Right lung (tissue), 5 donors: ENCODE results near the gene PNPO. TPM values are rescaled to one million over a fixed set of nuclear protein-coding genes. Genes with fewer than 3 reads are reported as not detected.
"Not testable (repeated sequence)": the region's sequence is repeated elsewhere in the genome, so short reads cannot be mapped to it uniquely, and the experiment has no call there.

Experiments used
- DNase-seq, 2 donors: peaks; one replicate each; pipeline ENCODE4 v3.0.0-alpha.2; 2013
- polyA plus RNA-seq, 5 donors: library from polyadenylated mRNA; unstranded; fragments of 120-200 nt; gene quantifications; one replicate each; pipeline versions ENCODE4 v1.2.1 to v1.2.3, GENCODE V29; 2013; ENCODE audit warnings: inconsistent platforms in 1 of 5, low replicate concordance in 1 of 5; ENCODE audit not compliant: insufficient read length in 5 of 5, insufficient read depth in 1 of 5

The PNPO gene
- polyA plus RNA-seq, 5 donors: 9.2 to 13.3 (median 11.2) TPM

DNA sequence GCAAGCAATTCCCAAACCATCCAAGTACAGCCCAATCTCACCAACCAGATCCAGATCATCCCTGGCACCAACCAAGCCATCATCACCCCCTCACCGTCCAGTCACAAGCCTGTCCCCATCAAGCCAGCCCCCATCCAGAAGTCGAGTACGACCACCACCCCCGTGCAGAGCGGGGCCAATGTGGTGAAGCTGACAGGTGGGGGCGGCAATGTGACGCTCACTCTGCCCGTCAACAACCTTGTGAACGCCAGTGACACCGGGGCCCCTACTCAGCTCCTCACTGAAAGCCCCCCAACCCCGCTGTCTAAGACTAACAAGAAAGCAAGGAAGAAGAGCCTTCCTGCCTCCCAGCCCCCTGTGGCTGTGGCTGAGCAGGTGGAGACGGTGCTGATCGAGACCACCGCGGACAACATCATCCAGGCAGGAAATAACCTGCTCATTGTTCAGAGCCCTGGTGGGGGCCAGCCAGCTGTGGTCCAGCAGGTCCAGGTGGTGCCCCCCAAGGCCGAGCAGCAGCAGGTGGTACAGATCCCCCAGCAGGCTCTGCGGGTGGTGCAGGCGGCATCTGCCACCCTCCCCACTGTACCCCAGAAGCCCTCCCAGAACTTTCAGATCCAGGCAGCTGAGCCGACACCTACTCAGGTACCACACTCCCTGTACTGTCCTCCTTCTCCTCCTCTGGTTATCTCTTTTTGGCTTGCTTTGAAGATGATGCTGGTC lies 24.7 kb upstream of the PNPO start:
- no peak for DNase-seq

DNA sequence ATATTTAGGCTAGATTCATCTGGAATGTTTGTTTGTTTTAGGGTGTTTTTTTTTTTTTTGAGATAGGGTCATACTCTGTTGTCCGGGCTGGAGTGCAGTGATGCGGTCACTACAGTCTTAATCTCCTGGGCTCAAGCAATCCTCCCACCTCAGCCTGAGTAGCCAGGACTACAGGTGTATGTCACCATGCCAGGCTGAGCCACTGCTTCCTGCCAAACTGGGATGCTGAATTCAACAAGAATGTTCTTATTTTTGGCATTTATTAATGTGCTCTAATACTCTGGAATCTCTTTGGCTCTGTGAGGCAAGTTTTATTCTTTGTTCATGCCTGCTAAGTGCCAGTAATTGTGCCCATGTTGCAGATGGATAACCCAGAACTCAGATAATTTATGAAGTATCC lies 23.8 kb upstream of the PNPO start:
- no peak for DNase-seq

- no peak for DNase-seq
These were observed 23.4 kb upstream of the PNPO start for GRCh38 chr17:47918006-47918405.

DNA sequence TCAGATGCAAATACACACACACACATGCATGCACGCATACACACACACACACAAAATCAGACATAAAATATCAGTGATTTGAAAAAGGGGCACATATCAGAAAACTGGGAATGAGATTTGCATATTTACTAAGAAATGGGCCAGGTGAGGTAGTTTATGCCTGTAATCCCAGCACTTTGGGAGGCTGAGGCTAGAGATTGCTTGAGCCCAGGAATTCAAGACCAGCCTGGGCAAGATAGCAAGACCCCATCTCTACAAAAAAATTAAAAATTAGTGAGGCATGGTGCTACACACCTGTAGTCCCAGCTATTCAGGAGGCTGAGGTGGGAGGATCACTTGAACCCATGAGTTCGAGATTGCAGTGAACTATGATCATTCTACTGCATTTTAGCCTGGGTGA lies 22.4 kb upstream of the PNPO start:
- DNase-seq: no peak

GRCh38 chr17:47919889-47920288 lies 21.5 kb upstream of the PNPO start:
- not testable (repeated sequence) for DNase-seq

DNA sequence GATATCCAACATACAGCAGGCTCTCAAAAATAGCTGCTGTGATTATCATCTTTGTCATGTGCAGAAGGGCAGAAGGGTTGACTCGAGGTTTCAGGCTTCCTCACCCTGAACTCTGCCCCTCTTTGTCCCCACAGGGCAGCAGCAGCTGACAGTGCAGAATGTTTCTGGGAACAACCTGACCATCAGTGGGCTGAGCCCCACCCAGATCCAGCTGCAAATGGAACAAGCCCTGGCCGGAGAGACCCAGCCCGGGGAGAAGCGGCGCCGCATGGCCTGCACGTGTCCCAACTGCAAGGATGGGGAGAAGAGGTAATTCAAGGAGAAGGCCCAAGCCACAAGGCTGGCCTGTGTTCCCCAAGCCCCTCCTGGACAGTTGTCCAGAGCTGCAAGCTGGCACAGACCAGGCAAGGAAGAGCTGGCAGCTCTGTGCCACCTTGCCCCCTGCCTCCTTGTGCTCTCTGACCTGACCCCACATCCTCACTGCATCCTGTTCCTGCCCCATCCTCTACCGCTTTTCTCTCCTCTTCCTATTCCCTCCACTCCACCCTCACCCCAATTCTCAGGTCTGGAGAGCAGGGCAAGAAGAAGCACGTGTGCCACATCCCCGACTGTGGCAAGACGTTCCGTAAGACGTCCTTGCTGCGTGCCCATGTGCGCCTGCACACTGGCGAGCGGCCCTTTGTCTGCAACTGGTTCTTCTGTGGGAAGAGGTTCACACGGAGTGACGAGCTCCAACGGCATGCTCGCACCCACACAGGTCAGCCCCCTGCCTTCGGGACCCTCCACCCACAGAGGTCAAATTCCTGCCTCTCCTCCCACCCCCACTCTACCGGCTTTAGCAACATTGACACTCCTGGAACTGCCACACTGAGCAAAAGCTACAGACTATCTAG lies 16.3 kb upstream of the PNPO start:
- DNase-seq: no peak

- DNase-seq: no peak
These were observed 15.7 kb upstream of the PNPO start for GRCh38 chr17:47925678-47925988.

DNA sequence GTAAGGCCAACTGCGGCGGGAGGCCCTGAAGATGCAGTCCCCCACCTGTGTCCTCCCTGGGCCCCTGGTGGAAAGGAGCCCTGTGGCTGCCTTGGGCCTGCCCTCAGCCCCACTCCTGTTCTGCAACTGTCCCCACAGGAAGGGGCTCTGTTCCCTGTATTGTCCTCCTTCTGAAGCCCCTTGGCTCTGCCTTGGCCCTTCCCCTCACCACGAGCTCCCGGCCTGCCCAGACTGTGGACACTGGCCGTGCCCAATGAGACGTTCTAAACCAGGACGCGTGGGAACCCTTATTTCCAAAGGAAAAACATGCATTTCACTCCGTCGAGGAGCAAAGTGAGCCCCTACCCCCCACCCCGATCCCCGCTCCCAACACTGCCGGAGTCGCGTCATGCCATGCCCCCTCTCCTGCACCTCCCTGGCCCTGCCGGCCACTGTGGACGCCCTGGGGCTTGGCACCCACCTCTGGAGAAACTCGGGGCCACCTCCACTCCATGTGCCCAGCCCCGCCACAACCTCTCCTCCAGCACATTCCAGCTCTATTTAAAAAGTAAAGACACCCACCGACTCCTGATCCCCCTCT lies 13.5 kb upstream of the PNPO start:
- no peak for DNase-seq

GRCh38 chr17:47928415-47928814 lies 13.0 kb upstream of the PNPO start:
- DNase-seq: no peak

DNA sequence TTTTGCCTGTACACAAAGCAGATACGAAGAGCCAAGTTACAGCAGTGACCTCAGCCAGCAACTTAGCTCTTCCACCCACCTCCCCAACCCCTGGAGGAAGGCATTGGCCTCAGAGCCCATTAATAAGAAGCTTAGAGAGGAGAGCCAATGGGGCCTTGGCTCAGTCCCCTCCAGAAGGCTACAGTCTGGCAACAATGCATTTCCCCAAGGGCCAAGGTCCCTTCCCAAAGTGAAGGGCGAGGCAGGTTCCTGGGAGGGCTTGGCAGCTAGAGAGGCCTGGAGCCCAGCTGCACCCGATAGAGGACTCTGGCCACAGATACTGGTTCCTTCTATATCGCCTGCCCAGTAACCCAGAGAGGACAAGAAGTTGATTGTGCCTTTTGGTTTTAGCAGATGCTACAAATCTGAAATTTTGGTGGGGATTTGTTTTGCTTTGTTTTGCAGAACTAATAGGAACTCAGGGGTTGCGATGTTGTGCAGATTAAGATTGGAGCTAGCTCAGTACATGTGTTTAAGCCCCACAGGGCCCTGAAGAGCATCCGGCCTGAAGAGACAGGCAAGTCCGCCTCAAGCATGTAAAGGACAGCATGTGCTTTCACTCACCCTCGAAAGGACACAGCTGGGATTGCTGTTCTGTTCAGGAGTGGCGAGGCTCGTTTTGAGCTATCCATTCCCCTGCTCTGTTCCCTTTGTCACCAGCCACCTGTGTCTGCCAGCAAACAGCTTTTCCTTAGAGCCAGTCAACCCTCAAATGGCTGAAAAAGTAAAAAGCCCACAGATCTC lies 12.0 kb upstream of the PNPO start:
- no peak for DNase-seq

- no peak for DNase-seq
These were observed 9.5 kb upstream of the PNPO start for GRCh38 chr17:47931848-47932247.

- DNase-seq: no peak
These were observed 6.5 kb upstream of the PNPO start for GRCh38 chr17:47934856-47935255.

- not testable (repeated sequence) for DNase-seq
These were observed 5.9 kb upstream of the PNPO start for GRCh38 chr17:47935468-47935867.

DNA sequence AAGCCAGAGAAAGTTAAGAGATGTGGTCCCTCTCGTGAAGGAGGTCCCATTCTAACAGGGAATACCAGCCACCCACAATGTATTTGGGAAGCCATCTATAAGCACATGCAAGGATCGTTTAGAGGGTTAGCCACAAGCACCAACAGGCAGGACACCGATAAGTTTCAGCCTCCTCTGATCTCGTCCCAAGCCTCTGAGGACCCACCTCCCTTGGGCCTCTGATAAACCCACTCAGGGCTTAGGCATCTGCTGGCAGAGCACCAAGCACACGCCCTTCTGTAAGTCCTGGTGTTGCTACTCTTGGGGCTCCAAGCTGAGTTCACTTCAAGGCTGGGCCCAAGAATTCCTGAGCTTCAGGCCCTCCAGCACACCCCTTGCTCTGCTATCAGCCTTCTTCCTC lies 5.4 kb upstream of the PNPO start:
- no peak for DNase-seq

- no peak for DNase-seq
These were observed 3.4 kb upstream of the PNPO start for GRCh38 chr17:47937941-47938340.

DNA sequence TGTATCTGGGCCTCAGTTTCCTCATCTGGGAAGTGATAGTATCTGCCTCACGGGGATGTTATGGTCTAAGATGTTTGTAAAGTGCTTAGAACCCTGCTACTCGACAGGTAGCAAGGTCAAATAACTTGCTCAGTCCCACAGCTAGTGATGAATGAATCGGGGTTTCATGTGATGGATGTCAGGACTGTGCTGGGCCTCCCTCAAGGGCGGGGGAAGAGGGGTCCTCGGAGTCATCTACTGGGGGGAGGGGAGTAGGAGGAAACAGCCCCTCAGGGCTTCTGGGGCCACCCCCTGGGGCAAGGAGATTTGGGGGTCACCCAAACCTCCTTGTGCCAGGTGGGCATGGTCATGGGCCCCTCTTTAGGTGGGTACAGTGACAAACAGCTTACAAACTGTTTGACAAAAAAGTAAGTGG lies 732 bp downstream of the PNPO start:
- DNase-seq: no peak

- DNase-seq: no peak
These were observed 1.2 kb downstream of the PNPO start for GRCh38 chr17:47942568-47942967.

- no peak for DNase-seq
These were observed 3.7 kb downstream of the PNPO start for GRCh38 chr17:47945080-47945479.

GRCh38 chr17:47945529-47946508 lies 4.4 kb downstream of the PNPO start:
- DNase-seq: no peak

GRCh38 chr17:47946516-47946915 lies 5.1 kb downstream of the PNPO start:
- no peak for DNase-seq

DNA sequence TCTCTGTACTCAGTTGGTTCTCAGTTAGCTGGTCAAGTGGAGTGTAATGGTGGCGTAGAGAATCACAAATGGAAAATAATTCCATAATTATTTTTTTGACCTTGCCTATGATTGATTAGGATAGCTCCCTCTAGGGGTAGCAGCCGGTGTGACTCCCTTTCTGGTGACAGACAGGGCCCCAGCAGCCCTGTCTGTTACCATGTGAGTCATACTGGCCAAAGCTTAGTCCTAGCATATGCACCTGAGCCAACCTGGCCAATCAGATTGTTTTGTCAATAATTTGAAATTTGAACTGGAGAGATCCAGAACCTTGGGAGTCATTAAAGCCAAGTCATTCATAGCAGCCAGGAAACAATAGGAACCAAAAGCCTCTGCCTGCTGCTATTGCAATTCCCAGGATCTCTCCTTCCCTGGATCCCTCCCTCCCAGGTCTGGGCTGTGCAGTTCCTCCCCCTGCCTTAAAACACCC lies 5.6 kb downstream of the PNPO start:
- DNase-seq: no peak
